Measurements from ENCODE around the gene RFX2.

The RFX2 gene

DNA sequence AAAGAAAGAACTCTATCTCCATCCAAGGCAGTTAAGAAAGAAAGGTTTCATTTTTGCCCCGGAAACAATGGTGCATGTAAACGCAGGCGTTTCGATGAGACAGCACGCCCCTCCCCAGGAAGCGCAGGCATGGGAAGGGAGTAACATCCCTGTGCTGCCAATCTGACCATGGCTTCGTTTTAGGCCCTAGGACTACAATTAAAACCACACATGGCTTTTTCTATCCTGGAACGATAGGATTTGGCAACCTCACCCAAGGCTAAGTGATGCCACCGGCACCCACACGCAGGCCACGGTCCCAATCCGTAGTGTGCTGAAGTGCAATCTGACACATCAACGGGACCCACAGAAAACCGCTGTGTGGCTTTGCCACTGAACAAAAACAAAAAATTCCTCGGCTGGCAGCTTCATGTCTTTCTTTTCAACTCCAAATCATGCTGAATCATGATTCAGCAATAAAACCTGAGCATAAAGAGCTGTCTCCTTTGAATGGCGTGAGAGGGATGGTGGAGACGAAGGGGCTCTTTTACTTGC, 156.6 kb downstream of the RFX2 start:
- H3K27me3 ChIP-seq (replicated peaks), result no peaks in the 10 kb centered on the region
- in situ Hi-C loops (cut with HindIII; ENCODE audit: low pct_ligation_motif_present, low sequenced_read_pairs), result no loop called here
- H3K4me3 ChIP-seq (ENCODE audit: low read depth, low read length), result no peak overlapping the region
- TF ChIP-seq, protein P1, sequence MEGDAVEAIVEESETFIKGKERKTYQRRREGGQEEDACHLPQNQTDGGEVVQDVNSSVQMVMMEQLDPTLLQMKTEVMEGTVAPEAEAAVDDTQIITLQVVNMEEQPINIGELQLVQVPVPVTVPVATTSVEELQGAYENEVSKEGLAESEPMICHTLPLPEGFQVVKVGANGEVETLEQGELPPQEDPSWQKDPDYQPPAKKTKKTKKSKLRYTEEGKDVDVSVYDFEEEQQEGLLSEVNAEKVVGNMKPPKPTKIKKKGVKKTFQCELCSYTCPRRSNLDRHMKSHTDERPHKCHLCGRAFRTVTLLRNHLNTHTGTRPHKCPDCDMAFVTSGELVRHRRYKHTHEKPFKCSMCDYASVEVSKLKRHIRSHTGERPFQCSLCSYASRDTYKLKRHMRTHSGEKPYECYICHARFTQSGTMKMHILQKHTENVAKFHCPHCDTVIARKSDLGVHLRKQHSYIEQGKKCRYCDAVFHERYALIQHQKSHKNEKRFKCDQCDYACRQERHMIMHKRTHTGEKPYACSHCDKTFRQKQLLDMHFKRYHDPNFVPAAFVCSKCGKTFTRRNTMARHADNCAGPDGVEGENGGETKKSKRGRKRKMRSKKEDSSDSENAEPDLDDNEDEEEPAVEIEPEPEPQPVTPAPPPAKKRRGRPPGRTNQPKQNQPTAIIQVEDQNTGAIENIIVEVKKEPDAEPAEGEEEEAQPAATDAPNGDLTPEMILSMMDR (IDR thresholded peaks at IDR 0.05; ENCODE audit: low read depth, low read length, missing control alignments), result no peak
- peak overlapping the region; percentile 69 for H3K27ac ChIP-seq
- peaks cover 4% of the 10 kb centered on the region for H3K36me3 ChIP-seq (replicated peaks)
- peak; percentile 32 for DNase-seq

DNA sequence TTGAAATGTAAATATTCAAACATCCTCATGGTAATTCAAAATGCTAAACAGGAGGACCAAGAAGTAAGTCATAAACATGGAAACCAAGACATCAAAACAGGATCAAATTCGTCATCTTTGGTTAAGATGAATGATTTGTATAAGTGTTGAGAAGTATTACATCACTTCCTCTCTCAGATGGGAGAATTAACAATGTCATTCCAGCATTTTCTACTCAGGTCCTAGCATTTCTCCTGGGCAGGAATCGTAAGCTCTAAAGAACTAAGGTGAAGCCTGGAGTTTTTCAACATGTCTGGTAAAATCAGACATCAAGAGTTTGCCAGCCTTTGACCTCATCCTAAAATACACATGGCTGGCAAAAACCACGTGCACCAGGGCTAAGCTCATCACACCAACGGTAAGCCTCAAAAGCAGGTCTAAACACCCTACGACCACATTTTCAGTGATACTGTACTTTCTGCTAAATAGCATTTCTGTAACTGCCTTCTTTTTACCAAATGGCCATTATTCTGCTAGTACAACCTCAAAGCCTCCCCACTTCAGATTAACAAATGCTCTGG, 157.2 kb downstream of the RFX2 start:
- no peaks in the 10 kb centered on the region for H3K27me3 ChIP-seq (replicated peaks)
- TF ChIP-seq, protein P1 (IDR thresholded peaks at IDR 0.05; ENCODE audit: low read depth, low read length, missing control alignments), result no peak
- H3K27ac ChIP-seq, result peak overlapping the region; percentile 69
- H3K4me3 ChIP-seq (ENCODE audit: low read depth, low read length), result no peak overlapping the region
- peaks cover 4% of the 10 kb centered on the region for H3K36me3 ChIP-seq (replicated peaks)
- in situ Hi-C loops (cut with HindIII; ENCODE audit: low pct_ligation_motif_present, low sequenced_read_pairs), result no loop called here
- DNase-seq, result no peak

DNA sequence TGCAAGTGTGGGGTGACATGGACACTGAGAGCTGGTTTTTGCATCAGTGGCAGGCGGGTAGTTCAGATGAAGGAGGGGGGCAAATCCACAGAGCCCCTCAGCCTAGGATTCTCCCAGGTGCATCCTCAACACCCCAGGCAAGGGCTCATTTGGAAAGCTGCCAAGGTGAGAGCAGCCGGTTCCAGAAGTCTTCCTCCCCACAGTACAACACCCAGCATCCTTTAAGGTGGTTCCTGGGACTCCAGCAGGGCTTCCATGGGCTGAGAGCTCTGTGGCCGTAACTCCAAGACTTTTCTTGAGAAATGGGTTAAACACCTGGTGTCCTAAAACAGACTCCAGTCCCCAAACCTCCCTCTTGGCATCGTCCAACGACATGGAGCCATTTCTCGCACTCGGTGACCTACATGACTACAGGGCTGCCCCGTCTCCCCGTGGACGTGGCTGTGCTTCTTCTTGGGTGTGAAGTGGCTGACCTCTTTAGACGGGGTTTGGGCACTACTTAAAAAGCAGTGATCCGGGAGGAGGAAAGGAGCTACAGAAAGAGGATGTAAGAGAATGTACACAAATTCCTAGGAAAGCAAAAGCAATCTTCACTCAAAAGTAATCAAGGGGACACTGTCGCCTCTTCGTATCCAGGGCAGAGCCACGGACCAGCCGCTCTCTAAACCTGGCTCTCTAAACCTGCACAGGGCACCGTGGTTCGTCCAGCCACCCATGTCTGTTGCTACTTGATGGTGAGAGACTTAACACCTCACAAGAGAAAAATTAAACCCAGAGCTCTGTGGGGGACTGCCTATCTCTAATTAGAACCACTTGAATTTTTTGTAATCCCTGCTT, 157.9 kb downstream of the RFX2 start:
- TF ChIP-seq, protein P1 (IDR thresholded peaks at IDR 0.05; ENCODE audit: low read depth, low read length, missing control alignments), result no peak
- in situ Hi-C loops (cut with HindIII; ENCODE audit: low pct_ligation_motif_present, low sequenced_read_pairs), result no loop called here
- Histone ChIP-seq H3K4me3 (ENCODE audit: low read depth, low read length) (no peak overlapping the region), H3K27me3 (replicated peaks) (no peaks in the 10 kb centered on the region), H3K36me3 (replicated peaks) (peaks cover 4% of the 10 kb centered on the region), H3K27ac (no peak overlapping the region)
- DNase-seq, result no peak

DNA sequence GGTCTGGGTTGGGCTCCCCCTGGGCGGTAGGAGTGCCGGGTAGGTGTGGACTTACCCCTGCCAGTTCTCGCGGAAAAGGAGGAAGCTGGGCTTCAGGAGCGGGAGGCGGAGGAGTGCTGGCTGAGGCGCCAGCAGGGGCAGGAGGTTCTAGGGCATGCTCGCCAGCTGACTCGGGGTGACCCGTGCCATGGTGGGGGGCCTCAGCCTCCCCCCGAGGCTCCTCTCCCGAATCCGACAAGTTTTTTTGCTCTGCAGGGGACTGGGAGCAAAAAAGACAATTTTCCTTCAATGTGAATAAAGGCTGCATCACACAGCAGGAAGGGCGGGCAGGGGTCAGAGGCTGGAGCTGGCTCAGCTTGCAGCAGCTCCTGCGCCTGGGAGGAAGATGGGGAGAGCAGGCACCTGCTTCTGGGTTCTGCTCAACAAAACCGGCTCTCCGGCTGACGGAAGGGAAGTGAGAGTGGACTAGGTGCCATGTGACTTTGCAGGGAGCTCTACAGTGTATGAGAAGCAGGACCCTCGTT, 158.9 kb downstream of the RFX2 start:
- Histone ChIP-seq H3K27me3 (replicated peaks) (no peaks in the 10 kb centered on the region), H3K27ac (no peak overlapping the region), H3K4me3 (ENCODE audit: low read depth, low read length) (no peak overlapping the region), H3K36me3 (replicated peaks) (peaks cover 4% of the 10 kb centered on the region)
- in situ Hi-C loops (cut with HindIII; ENCODE audit: low pct_ligation_motif_present, low sequenced_read_pairs), result no loop called here
- DNase-seq, result no peak
- TF ChIP-seq, protein P1 (IDR thresholded peaks at IDR 0.05; ENCODE audit: low read depth, low read length, missing control alignments), result no peak

DNA sequence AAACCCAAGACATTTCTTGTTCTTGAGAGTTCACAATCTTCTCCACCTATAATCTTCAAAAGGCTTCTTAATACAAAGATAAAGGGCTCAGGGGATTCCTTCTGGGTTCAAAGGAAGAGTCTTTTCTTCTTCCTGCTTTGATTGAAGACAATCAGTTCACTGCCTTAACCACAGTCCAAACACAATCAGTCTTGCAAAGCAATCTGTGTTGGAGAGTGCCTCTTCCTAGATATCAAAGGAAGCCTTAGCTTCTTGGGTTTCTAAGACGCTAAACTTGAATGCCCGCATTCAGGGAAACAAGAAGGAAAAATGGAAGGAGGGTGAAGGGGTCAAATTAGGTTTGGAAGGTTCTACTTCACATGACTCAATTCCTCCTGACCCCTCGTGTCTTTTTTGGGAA, 159.6 kb downstream of the RFX2 start:
- Histone ChIP-seq H3K4me3 (ENCODE audit: low read depth, low read length) (no peak overlapping the region), H3K36me3 (replicated peaks) (peaks cover 4% of the 10 kb centered on the region), H3K27ac (no peak overlapping the region), H3K27me3 (replicated peaks) (no peaks in the 10 kb centered on the region)
- DNase-seq, result no peak
- TF ChIP-seq, protein P1 (IDR thresholded peaks at IDR 0.05; ENCODE audit: low read depth, low read length, missing control alignments), result no peak
- in situ Hi-C loops (cut with HindIII; ENCODE audit: low pct_ligation_motif_present, low sequenced_read_pairs), result no loop called here
